GM18517 (cell line): Measurements from ENCODE around the gene TP63.
"Not testable (repeated sequence)": the region's sequence is repeated elsewhere in the genome, so short reads cannot be mapped to it uniquely, and the experiment has no call there.

Experiments
- ATAC-seq: cut with Tn5 transposase; IDR thresholded peaks from one replicate; pipeline ENCODE4 v1.9.1; 2021; ENCODE audit warnings: mild to moderate bottlenecking, moderate library complexity; ENCODE audit not compliant: unreplicated experiment

Gene TP63

GRCh38 chr3:189625071-189625470 lies 6.1 kb upstream of the TP63 start:
- ATAC-seq: no peak

DNA sequence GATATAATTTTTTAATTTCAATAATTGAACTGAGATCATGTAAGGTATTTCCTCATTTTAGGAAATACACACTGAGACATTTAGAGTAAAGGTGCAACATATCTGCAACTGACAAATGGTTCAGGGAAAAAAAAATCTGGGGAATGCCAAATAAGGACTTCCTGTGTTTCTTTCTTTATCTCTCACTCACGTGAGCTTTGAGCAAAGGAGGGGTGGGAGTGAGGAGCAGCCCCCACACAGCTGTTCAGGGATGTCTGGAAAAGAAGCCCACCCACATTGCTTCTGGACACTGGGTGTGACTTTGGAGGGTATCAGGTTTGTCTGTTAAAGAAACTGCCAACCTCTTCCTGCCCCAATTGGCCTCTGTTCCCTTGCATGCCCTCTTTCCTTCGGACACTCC lies 5.6 kb upstream of the TP63 start:
- ATAC-seq: no peak

DNA sequence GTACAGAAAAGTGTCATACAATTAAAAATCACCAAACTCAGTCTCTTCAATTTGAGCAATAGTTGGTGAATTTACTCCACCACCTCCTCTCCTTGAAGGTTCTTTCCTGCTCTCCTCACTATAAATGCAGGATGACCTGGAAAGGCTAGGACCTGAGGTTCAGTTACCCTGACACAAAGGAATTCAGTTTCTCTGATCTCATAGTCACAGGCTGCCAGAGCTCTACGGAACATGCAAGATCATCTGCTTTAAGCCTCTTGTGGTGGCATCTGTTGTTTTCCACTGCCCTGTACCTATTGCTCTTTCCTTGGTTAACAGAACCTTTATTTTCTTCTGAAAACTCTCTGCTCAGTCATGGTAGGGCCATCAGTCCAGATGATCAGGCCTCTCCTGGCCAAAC lies 4.9 kb upstream of the TP63 start:
- ATAC-seq: no peak

- ATAC-seq: no peak
These were observed 1.3 kb upstream of the TP63 start for GRCh38 chr3:189629803-189630455.

GRCh38 chr3:189630767-189631372 lies 319 bp upstream of the TP63 start:
- ATAC-seq: peak; percentile 61

GRCh38 chr3:189631409-189631808 lies 220 bp downstream of the TP63 start:
- ATAC-seq: no peak

- no peak for ATAC-seq
These were observed 1.1 kb downstream of the TP63 start for GRCh38 chr3:189632242-189632641.

DNA sequence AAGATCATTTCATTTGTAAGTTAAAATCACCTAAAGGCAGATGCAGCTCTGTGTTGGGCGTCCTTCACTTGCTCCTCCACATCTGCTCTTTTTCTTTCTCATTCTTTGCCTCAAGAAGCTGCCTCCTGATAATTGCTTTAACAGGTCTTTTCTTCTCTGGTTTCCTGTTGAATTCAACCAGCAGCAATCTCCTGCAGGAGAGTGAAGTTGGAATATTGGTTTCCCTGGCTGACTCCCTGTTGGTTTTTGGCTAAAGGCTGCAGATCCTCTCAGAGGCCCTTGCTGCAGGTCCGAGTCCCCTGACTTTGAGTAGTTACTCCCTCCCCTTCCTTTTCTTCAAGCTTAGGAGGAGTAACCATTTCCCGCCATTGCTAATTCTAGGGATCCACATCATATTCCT lies 4.2 kb downstream of the TP63 start:
- ATAC-seq: no peak

GRCh38 chr3:189636048-189636447 lies 4.9 kb downstream of the TP63 start:
- ATAC-seq: no peak

GRCh38 chr3:189637750-189638149 lies 6.6 kb downstream of the TP63 start:
- ATAC-seq: no peak

DNA sequence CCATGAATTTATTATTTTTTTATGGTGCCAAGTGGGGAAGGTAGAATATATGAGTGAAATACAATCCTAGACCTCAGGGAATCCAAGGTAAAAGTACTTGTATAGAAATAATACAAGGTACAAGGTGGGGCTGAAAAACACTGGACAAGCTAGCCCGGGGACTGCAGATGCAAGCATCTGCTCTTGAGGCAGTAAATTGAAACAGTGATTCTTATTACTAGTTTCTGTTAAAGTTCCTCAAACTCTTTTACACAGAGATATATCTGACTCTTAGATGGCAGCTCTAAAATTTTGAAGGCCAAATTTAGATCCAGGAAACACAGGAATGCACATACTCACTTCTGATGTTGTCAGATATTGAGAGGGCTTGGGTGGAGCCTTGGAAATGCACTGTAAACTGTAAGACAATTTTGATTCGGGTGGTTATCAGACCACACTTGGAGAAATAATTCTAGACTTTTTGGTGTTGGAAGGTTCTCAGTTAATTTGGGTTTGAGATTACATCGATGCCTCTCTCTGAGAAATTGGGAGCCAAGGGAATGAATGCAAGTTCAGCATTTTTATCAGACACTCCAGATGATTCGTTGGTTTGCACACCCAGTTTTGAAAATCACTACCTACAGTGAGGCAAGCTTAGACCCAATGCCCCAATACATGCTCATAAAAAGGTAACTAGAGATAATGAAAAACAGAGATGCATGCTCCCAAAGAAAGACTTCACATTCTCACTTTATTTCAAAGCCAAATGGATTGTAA lies 7.3 kb downstream of the TP63 start:
- ATAC-seq: no peak

DNA sequence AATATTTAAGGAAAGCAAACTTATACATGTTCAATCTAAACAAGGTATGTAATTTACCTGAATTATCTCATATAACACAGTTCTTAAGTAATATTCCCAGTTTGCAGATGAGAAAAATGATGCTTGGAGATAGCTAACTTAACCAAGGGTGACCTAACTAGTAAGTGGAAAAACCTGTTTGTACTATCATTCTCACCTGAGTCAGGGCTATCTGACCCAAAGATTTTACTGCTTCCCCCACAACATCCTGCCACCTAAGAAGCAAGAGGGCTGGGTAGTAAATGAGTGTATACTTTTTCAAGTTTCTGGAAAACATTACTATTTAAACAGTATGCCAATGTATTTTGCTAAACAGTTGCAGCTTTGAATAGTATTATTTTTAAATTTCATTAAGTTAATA lies 10.6 kb downstream of the TP63 start:
- ATAC-seq: no peak

GRCh38 chr3:189646853-189647542 lies 15.8 kb downstream of the TP63 start:
- ATAC-seq: no peak

- no peak for ATAC-seq
These were observed 20.9 kb downstream of the TP63 start for GRCh38 chr3:189652042-189652441.

DNA sequence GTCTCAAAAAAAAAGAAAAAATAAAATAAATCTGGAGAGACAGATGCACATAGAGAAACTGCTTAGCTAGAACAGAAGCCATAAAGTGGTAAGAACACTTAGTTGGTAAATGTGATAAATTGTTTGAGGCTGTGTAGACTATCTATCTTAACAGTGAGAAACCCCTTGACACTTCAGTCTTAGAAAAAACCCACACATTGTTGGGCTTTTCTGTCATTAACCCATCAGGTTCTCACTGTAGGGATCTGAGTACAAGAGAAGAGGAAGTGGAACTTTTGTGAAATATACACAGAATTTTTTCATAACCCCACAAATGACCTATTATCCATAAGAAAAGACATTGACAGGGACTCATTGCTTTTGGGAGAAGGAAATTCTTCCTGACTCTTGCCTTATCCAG lies 24.4 kb downstream of the TP63 start:
- ATAC-seq: peak; percentile 65

GRCh38 chr3:189659571-189659970 lies 28.4 kb downstream of the TP63 start:
- no peak for ATAC-seq

DNA sequence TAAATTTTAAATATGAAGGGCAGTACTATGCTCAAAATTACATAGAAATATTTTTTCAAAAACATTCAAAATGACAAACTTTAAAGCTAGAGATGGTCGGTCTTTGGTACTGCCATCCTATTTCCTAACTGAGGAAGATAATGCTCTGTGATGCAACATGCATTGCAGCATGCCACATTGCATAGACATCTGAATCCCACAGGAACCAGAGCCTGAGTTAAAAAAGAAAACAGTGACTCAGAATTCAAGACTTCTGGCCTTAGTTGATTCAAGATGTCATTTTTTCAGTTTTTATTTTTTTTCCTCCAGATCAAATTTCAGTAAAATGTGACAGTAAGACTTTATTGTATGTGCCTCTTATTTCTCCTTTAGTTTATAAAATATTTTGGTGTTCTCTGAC lies 33.1 kb downstream of the TP63 start:
- ATAC-seq: no peak

DNA sequence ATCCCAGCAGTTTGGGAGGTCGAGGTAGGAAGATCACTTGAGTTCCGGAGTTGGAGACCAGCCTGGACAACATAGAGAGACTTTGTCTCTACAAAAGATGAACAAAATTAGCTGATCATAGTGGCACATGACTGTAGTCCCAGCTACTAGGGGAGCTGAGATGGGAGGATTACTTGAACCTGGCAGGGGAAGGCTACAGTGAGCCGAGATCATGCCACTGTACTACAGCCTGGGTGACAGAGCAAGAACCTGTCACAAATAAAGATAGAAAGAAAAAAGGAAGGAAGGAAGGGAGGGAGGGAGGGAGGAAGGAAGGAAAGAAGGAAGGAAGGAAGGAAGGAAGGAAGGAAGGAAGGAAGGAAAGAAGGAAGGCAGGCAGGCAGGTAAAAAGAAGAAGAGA lies 41.2 kb downstream of the TP63 start:
- not testable (repeated sequence) for ATAC-seq

DNA sequence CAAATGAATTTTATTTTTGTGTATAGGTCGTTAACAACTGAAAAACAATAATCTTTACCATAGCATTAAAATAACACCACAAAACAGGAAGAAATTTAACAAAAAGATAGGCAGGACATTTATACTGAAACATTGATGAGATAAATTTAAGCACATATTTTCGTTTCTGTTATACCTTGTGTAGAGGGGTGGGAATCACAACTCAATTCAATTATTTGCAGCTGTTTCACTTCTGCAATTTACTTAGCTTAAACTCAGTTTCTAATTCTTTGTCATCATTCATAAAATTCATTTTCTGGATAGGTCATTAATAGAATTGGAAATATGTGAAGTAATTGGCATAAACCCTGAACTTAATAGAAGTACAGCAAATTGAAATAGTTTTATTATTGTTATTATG lies 42.3 kb downstream of the TP63 start:
- peak; percentile 86 for ATAC-seq

DNA sequence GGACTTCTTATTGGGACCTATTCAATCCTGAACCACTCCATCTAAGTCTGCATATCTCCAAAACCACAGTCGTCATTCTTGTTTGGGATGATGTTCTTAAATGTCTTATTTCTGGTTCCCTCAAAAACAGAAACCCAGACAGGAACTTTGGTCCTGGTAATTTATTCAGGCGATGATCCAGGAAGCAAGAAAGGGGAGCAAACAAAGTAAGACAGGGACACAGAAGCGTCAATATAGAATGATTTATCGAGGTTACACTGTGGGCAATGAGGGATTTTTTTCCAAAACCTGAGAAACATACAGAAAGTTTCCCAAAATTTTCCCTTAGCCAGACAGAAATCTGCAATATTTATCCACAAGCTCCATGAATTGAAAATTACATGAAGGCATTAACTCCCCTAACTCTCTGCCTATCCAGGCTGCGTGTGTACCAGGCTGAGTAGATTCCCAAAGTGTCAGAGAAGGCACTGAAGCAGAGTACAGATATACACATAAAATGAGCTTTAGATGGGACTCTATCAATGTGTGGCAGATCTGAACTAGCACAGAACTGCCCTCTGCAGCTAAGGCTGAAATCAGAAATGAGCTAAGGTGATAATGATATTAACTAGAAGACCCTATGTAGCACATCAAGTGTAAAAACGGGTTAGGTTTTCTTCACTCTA lies 43.2 kb downstream of the TP63 start:
- no peak for ATAC-seq

GRCh38 chr3:189677667-189678066 lies 46.5 kb downstream of the TP63 start:
- peak; percentile 75 for ATAC-seq
